GOT3 (cell line): ENCODE data around the gene SMIM14.
"Not testable (repeated sequence)": the region's sequence is repeated elsewhere in the genome, so short reads cannot be mapped to it uniquely, and the experiment has no call there.

Experiments
- DNase-seq: peaks from one replicate; lab custom pipeline; 2025; ENCODE audit warnings: mixed read lengths; lab: John Stamatoyannopoulos, UW

Gene SMIM14

GRCh38 chr4:39642885-39643552, 4.4 kb upstream of the SMIM14 start:
- no peak for DNase-seq

- no peak for DNase-seq
These were observed 2.8 kb upstream of the SMIM14 start for GRCh38 chr4:39641451-39641850.

- no peak for DNase-seq
These were observed 895 bp downstream of the SMIM14 start for GRCh38 chr4:39637586-39638353.

GRCh38 chr4:39637221-39637585, 1.5 kb downstream of the SMIM14 start:
- DNase-seq = no peak

GRCh38 chr4:39636531-39637184, 2.0 kb downstream of the SMIM14 start:
- no peak for DNase-seq

- no peak for DNase-seq
These were observed 3.6 kb downstream of the SMIM14 start for GRCh38 chr4:39635023-39635422.

GRCh38 chr4:39631700-39632079, 7.0 kb downstream of the SMIM14 start:
- DNase-seq = no peak

GRCh38 chr4:39627413-39627812, 11.3 kb downstream of the SMIM14 start:
- no peak for DNase-seq

- DNase-seq = no peak
These were observed 11.8 kb downstream of the SMIM14 start for GRCh38 chr4:39626913-39627312.

- no peak for DNase-seq
These were observed 12.4 kb downstream of the SMIM14 start for GRCh38 chr4:39626261-39626660.

- peak; percentile 5 for DNase-seq
These were observed 17.1 kb downstream of the SMIM14 start for GRCh38 chr4:39621582-39621981.

- DNase-seq = no peak
These were observed 17.9 kb downstream of the SMIM14 start for GRCh38 chr4:39620551-39621313.

GRCh38 chr4:39617534-39617933, 21.1 kb downstream of the SMIM14 start:
- DNase-seq = no peak

GRCh38 chr4:39616651-39617050, 22.0 kb downstream of the SMIM14 start:
- no peak for DNase-seq

GRCh38 chr4:39616112-39616511, 22.6 kb downstream of the SMIM14 start:
- not testable (repeated sequence) for DNase-seq

- DNase-seq = no peak
These were observed 24.0 kb downstream of the SMIM14 start for GRCh38 chr4:39614487-39615162.

GRCh38 chr4:39613093-39613656, 25.5 kb downstream of the SMIM14 start:
- no peak for DNase-seq

GRCh38 chr4:39609454-39609931, 29.2 kb downstream of the SMIM14 start:
- DNase-seq = no peak

GRCh38 chr4:39608451-39608850, 30.2 kb downstream of the SMIM14 start:
- no peak for DNase-seq

- DNase-seq = no peak
These were observed 31.9 kb downstream of the SMIM14 start for GRCh38 chr4:39606747-39607146.

GRCh38 chr4:39597695-39598381, 40.8 kb downstream of the SMIM14 start:
- no peak for DNase-seq
